Parathyroid adenoma (tissue), 2 donors: ENCODE data around the gene OXT.

ENCODE experiments used
- H2AFZ ChIP-seq: fragments of 300-600 bp; sonication (generic); one replicate; pipeline ENCODE4 v1.7.0; 2017; ENCODE audit warnings: antibody characterized with exemption, mild to moderate bottlenecking
- H3K27ac ChIP-seq: fragments of 300-600 bp; sonication (generic); one replicate; pipeline ENCODE4 v1.7.0; 2017
- H3K27me3 ChIP-seq: fragments of 300-600 bp; sonication (generic); one replicate; pipeline ENCODE4 v1.7.0; 2017; ENCODE audit warnings: low read length; ENCODE audit not compliant: control insufficient read depth, insufficient read depth
- H3K36me3 ChIP-seq: fragments of 300-600 bp; sonication (generic); one replicate; pipeline ENCODE4 v1.7.0; 2017; ENCODE audit warnings: low read length; ENCODE audit not compliant: control insufficient read depth, insufficient read depth
- H3K4me1 ChIP-seq: fragments of 300-600 bp; sonication (generic); one replicate; pipeline ENCODE4 v1.7.0; 2017; ENCODE audit warnings: control low read depth
- H3K4me2 ChIP-seq: fragments of 300-600 bp; sonication (generic); one replicate; pipeline ENCODE4 v1.7.0; 2017; ENCODE audit warnings: low read length
- H3K4me3 ChIP-seq: fragments of 300-600 bp; sonication (generic); one replicate; pipeline ENCODE4 v1.7.0; 2017; ENCODE audit warnings: low read depth, low read length
- H3K79me2 ChIP-seq: fragments of 300-600 bp; sonication (generic); one replicate; pipeline ENCODE4 v1.7.0; 2017; ENCODE audit warnings: control low read depth
- H3K9ac ChIP-seq: fragments of 300-600 bp; sonication (generic); one replicate; pipeline ENCODE4 v1.7.0; 2017; ENCODE audit warnings: mild to moderate bottlenecking
- H3K9me3 ChIP-seq: fragments of 300-600 bp; sonication (generic); one replicate; pipeline ENCODE4 v1.7.0; 2017; ENCODE audit warnings: low read length; ENCODE audit not compliant: control insufficient read depth
- TF ChIP-seq, protein P1 (sequence below): fragments of 300-600 bp; sonication (generic); IDR thresholded peaks from one replicate; pipeline ENCODE4 v1.7.0; 2017; ENCODE audit warnings: antibody characterized with exemption, mild to moderate bottlenecking
- donor health status: primary hyperparathyroidism.

OXT gene

DNA sequence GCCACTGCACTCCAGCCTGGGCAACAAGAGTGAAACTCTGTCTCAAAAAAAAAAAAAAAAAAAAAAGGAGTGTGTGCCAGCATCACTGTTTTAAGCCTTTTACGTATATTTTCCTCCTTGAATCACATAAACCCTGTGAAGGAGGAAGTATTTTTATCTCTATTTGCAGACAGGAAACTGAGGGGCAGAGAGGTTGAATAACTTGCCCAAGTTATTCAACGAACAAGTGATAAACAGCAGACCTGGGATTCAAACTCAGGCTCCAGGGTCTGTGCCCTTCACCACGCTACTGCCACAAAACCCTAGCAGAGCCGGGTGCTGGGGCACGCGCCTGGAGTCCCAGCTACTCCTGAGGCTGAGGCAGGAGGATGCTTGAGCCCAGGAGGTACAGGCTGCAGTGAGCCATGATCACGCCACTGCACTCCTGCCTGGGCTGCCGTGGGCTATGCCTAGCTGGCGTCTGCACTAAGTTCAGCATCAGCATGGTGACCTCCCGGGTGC, 22.5 kb downstream of the OXT start:
- H3K36me3 ChIP-seq, result no peaks in the 10 kb centered on the region
- H3K9me3 ChIP-seq, result no peaks in the 10 kb centered on the region
- TF ChIP-seq, protein P1, sequence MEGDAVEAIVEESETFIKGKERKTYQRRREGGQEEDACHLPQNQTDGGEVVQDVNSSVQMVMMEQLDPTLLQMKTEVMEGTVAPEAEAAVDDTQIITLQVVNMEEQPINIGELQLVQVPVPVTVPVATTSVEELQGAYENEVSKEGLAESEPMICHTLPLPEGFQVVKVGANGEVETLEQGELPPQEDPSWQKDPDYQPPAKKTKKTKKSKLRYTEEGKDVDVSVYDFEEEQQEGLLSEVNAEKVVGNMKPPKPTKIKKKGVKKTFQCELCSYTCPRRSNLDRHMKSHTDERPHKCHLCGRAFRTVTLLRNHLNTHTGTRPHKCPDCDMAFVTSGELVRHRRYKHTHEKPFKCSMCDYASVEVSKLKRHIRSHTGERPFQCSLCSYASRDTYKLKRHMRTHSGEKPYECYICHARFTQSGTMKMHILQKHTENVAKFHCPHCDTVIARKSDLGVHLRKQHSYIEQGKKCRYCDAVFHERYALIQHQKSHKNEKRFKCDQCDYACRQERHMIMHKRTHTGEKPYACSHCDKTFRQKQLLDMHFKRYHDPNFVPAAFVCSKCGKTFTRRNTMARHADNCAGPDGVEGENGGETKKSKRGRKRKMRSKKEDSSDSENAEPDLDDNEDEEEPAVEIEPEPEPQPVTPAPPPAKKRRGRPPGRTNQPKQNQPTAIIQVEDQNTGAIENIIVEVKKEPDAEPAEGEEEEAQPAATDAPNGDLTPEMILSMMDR, result no peak
- H2AFZ ChIP-seq, result no peak overlapping the region
- no peak overlapping the region for H3K9ac ChIP-seq
- no peaks in the 10 kb centered on the region for H3K4me1 ChIP-seq
- H3K27me3 ChIP-seq, result no peaks in the 10 kb centered on the region
- H3K79me2 ChIP-seq, result no peaks in the 10 kb centered on the region
- H3K27ac ChIP-seq, result no peak overlapping the region
- no peak overlapping the region for H3K4me2 ChIP-seq
- H3K4me3 ChIP-seq, result no peak overlapping the region

DNA sequence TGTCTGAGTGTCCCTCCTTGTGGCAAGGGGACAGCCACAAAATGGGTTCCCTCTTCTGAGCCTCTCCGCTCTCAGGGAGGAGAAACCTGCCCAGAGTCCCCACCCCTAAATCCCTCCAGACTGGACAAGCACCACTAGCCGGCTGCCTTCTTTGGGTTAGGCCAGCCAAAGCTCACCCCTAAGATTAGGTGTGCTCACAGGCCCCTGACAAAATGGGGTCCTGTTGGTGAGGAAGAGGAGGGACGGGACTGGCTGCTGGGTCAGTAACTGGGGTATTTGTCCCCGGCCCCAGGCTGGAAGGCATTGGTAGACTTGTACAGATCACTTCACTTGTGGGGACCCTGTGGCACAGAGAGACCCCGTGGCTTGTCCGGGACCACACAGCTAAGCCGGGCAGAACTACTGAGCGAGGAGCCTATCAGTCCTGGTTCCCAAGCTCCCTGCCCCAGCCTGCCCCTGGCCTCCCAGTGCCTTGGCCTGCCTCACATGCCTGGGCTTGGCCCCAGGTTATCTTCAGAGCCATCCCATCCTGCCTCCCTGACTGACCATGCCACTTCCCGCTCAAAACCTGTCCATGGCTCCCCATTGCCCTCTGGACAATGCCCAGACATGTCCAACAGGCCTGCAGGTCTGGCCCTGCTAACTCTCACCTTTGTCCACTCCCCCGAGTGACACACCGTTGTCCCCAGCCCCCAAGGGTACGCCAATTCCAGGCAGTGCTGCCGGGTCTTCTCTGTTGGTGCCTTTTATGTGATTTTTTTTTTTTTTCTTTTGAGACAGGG, 23.6 kb downstream of the OXT start:
- no peak overlapping the region for H3K9ac ChIP-seq

DNA sequence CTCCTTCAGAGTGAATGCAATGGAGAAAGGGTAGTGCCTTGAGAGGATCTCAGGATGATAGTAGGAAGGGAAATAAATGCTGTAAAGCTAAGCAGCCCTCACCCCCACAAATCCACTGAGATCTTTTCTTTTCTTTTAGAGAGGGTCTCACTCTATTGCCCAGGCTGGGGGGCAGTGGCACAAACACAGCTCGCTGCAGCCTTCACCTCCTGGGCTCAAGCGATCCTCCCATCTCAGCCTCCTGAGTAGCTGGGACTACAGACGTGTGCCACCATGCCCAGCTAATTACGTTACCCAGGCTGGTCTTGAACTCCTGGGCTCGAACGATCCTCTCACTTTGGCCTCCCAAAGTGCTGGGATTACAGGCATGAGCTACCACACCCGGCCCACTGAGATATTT, 29.1 kb downstream of the OXT start:
- H3K4me3 ChIP-seq, result no peak overlapping the region
- no peak overlapping the region for H3K4me2 ChIP-seq
- no peaks in the 10 kb centered on the region for H3K4me1 ChIP-seq
- H3K9ac ChIP-seq, result no peak overlapping the region
- no peaks in the 10 kb centered on the region for H3K27me3 ChIP-seq
- TF ChIP-seq, protein P1, result no peak
- no peaks in the 10 kb centered on the region for H3K9me3 ChIP-seq
- H2AFZ ChIP-seq, result no peak overlapping the region
- no peaks in the 10 kb centered on the region for H3K36me3 ChIP-seq
- H3K27ac ChIP-seq, result no peak overlapping the region
- H3K79me2 ChIP-seq, result no peaks in the 10 kb centered on the region

More for the DNA sequence above, 23.6 kb downstream of the OXT start:
- no peaks in the 10 kb centered on the region for H3K4me1 ChIP-seq
- no peaks in the 10 kb centered on the region for H3K27me3 ChIP-seq
- no peak overlapping the region for H3K4me2 ChIP-seq
- no peak overlapping the region for H3K27ac ChIP-seq
- TF ChIP-seq, protein P1, result no peak
- H3K79me2 ChIP-seq, result no peaks in the 10 kb centered on the region
- no peaks in the 10 kb centered on the region for H3K9me3 ChIP-seq
- no peak overlapping the region for H3K4me3 ChIP-seq
- H3K36me3 ChIP-seq, result no peaks in the 10 kb centered on the region
- H2AFZ ChIP-seq, result no peak overlapping the region

GRCh38 chr20:3101251-3101650, 29.8 kb downstream of the OXT start:
- Histone ChIP-seq H3K27ac (no peak overlapping the region), H3K4me2 (no peak overlapping the region), H3K4me3 (no peak overlapping the region)

More at GRCh38 chr20:3101251-3101650, 29.8 kb downstream of the OXT start:
- Histone ChIP-seq H3K4me1 (no peaks in the 10 kb centered on the region), H2AFZ (no peak overlapping the region), H3K9ac (no peak overlapping the region), H3K79me2 (no peaks in the 10 kb centered on the region), H3K36me3 (no peaks in the 10 kb centered on the region), H3K27me3 (no peaks in the 10 kb centered on the region), H3K9me3 (no peaks in the 10 kb centered on the region)
- TF ChIP-seq, protein P1, result no peak
